H1 (cell line): ENCODE measurements around the gene SMOC2. TPM values are rescaled to one million over a fixed set of nuclear protein-coding genes. Genes with fewer than 3 reads are reported as not detected.
A peak's percentile ranks its signal among the peaks of the same experiment; 100 is the strongest.

Source experiments
- CTCF ChIA-PET: fragments of 300-600 bp; sonication (Branson Sonifier 250); formaldehyde crosslinking; loops from one replicate; lab custom pipeline; 2021; ENCODE audit not compliant: partially characterized antibody; lab: Charles Lee
- POLR2A ChIA-PET: fragments of 300-600 bp; sonication (Branson Sonifier 250); formaldehyde crosslinking; loops from one replicate; lab custom pipeline; 2021; ENCODE audit warnings: inconsistent platforms; ENCODE audit not compliant: partially characterized antibody; lab: Charles Lee
- DNase-seq, 2 experiments: peaks; one replicate each; pipeline versions ENCODE4 v3.0.0 to v3.0.0-alpha.2; 2010 to 2022; ENCODE audit warnings: low spot score in 2 of 2, low read depth in 1 of 2, mixed read lengths in 1 of 2
- FAIRE-seq: peaks from 2 replicates; lab custom pipeline; 2011; peaks lifted over from hg19 to GRCh38; lab: Jason Lieb, UNC
- H2AFZ ChIP-seq: 2 replicates; pipeline ENCODE4 v1.8.1; 2012; ENCODE audit warnings: low read length, inconsistent platforms
- H2AK5ac ChIP-seq: 2 replicates; pipeline ENCODE4 v1.6.1; 2013; ENCODE audit warnings: low read depth, low read length
- H2BK120ac ChIP-seq: replicated peaks from 2 replicates; pipeline ENCODE3; 2013; ENCODE audit warnings: low read depth, low read length, inconsistent platforms
- H2BK12ac ChIP-seq: 2 replicates; pipeline ENCODE4 v1.6.1; 2013; ENCODE audit warnings: low read depth, low read length
- H2BK15ac ChIP-seq: 2 replicates; pipeline ENCODE4 v1.6.1; 2013; ENCODE audit warnings: low read length
- H2BK20ac ChIP-seq: 2 replicates; pipeline ENCODE4 v1.6.1; 2013; ENCODE audit warnings: low read length
- H2BK5ac ChIP-seq: 2 replicates; pipeline ENCODE4 v1.6.1; 2013; ENCODE audit warnings: low read depth, low read length
- H3K14ac ChIP-seq: 2 replicates; pipeline ENCODE4 v1.6.1; 2013; ENCODE audit warnings: inconsistent platforms; ENCODE audit not compliant: insufficient read length
- H3K18ac ChIP-seq: 2 replicates; pipeline ENCODE4 v1.6.1; 2013; ENCODE audit warnings: low read length; ENCODE audit errors: extremely low read depth
- H3K23ac ChIP-seq: 2 replicates; pipeline ENCODE4 v1.6.1; 2013; ENCODE audit warnings: inconsistent platforms; ENCODE audit not compliant: insufficient read length
- H3K23me2 ChIP-seq: 2 replicates; pipeline ENCODE4 v1.6.1; 2013; ENCODE audit warnings: low read depth, low read length
- H3K27ac ChIP-seq: 2 replicates; pipeline ENCODE4 v1.6.1; 2011; ENCODE audit warnings: low read depth, low read length, inconsistent platforms
- H3K27me3 ChIP-seq, 4 experiments: replicated peaks in 1 of 4; 1 replicate in 1 of 4; 2 replicates in 3 of 4; pipeline versions ENCODE4 v1.6.1 to v1.8.1; 2011 to 2013; ENCODE audit warnings: low read length in 3 of 4, mild to moderate bottlenecking in 3 of 4, inconsistent platforms in 2 of 4, mixed read lengths in 2 of 4, moderate library complexity in 1 of 4; ENCODE audit not compliant: control insufficient read depth in 3 of 4, insufficient read depth in 3 of 4; ENCODE audit errors: extremely low read depth in 1 of 4
- H3K36me3 ChIP-seq, 4 experiments: 2 replicates each; pipeline versions ENCODE4 v1.6.1 to v1.8.1; 2011 to 2013; ENCODE audit warnings: mild to moderate bottlenecking in 4 of 4, low read length in 3 of 4, moderate library complexity in 2 of 4, control low read depth in 1 of 4, inconsistent platforms in 1 of 4; ENCODE audit not compliant: insufficient read depth in 4 of 4, control insufficient read depth in 2 of 4
- H3K4ac ChIP-seq: replicated peaks from 2 replicates; pipeline ENCODE3; 2013; ENCODE audit warnings: low read length, low read depth, mixed read lengths, inconsistent platforms; ENCODE audit not compliant: insufficient read length
- H3K4me1 ChIP-seq, 4 experiments: replicated peaks in 1 of 4; 1 replicate in 1 of 4; 2 replicates in 3 of 4; pipeline versions ENCODE4 v1.6.1 to v1.8.1; 2011 to 2013; ENCODE audit warnings: low read length in 3 of 4, inconsistent platforms in 2 of 4, mixed read lengths in 1 of 4; ENCODE audit not compliant: insufficient read depth in 4 of 4, control insufficient read depth in 3 of 4
- H3K4me2 ChIP-seq, 2 experiments: 2 replicates each; pipeline versions ENCODE4 v1.6.1 to v1.8.1; 2011 to 2013; ENCODE audit warnings: low read depth in 2 of 2, low read length in 2 of 2, control low read depth in 1 of 2, inconsistent platforms in 1 of 2, mild to moderate bottlenecking in 1 of 2; ENCODE audit not compliant: insufficient read depth in 1 of 2
- H3K4me3 ChIP-seq, 4 experiments: fragments of 200-600, 300-600 bp in 1 of 4; sonication (generic), shearing (Covaris generic), sonication (Bioruptor Twin) in 1 of 4; 2 replicates each; pipeline versions ENCODE4 v1.5.1 to v1.8.1; 2011 to 2016; ENCODE audit warnings: low read length in 4 of 4, low read depth in 3 of 4, control low read depth in 2 of 4, inconsistent platforms in 2 of 4, mild to moderate bottlenecking in 2 of 4, mixed read lengths in 1 of 4, moderate library complexity in 1 of 4; ENCODE audit not compliant: insufficient read depth in 2 of 4; ENCODE audit errors: extremely low read depth in 1 of 4
- H3K56ac ChIP-seq: replicated peaks from 2 replicates; pipeline ENCODE3; 2013; ENCODE audit warnings: low read depth, mild to moderate bottlenecking, mixed read lengths, low read length, inconsistent platforms; ENCODE audit not compliant: insufficient read length
- H3K79me1 ChIP-seq: 2 replicates; pipeline ENCODE4 v1.6.1; 2013; ENCODE audit warnings: low read depth, low read length, control low read depth
- H3K79me2 ChIP-seq, 2 experiments: 2 replicates each; pipeline versions ENCODE4 v1.6.1 to v1.8.1; 2012 to 2013; ENCODE audit warnings: low read length in 2 of 2, mild to moderate bottlenecking in 2 of 2, inconsistent platforms in 1 of 2; ENCODE audit not compliant: insufficient read depth in 2 of 2, control insufficient read depth in 1 of 2
- H3K9ac ChIP-seq, 4 experiments: replicated peaks in 1 of 4; 1 replicate in 1 of 4; 2 replicates in 3 of 4; pipeline versions ENCODE4 v1.6.1 to v1.8.1; 2011 to 2013; ENCODE audit warnings: low read depth in 3 of 4, low read length in 3 of 4, control low read depth in 2 of 4, mild to moderate bottlenecking in 2 of 4, moderate library complexity in 2 of 4, inconsistent platforms in 1 of 4; ENCODE audit errors: extremely low read depth in 1 of 4
- H3K9me3 ChIP-seq, 2 experiments: 2 replicates each; pipeline versions ENCODE4 v1.6.1 to v1.8.1; 2012 to 2013; ENCODE audit warnings: mild to moderate bottlenecking in 2 of 2, moderate library complexity in 2 of 2, control low read depth in 1 of 2, inconsistent platforms in 1 of 2, low read depth in 1 of 2, low read length in 1 of 2, mixed read lengths in 1 of 2; ENCODE audit not compliant: insufficient read depth in 2 of 2
- H4K20me1 ChIP-seq, 2 experiments: replicated peaks in 1 of 2; 2 replicates each; pipeline versions ENCODE3 to v1.8.1; 2011 to 2013; ENCODE audit warnings: inconsistent platforms in 2 of 2, low read length in 2 of 2, mild to moderate bottlenecking in 1 of 2; ENCODE audit not compliant: insufficient read depth in 2 of 2, control insufficient read depth in 1 of 2
- H4K5ac ChIP-seq: 2 replicates; pipeline ENCODE4 v1.6.1; 2013; ENCODE audit warnings: low read length, low read depth, mixed read lengths, inconsistent platforms; ENCODE audit not compliant: insufficient read length
- H4K8ac ChIP-seq: 2 replicates; pipeline ENCODE4 v1.8.0; 2013; ENCODE audit warnings: mild to moderate bottlenecking, moderate library complexity, low read length, inconsistent platforms; ENCODE audit not compliant: insufficient read depth; ENCODE audit errors: extremely low read depth
- H4K91ac ChIP-seq: replicated peaks from 2 replicates; pipeline ENCODE3; 2013; ENCODE audit warnings: low read length, mixed read lengths, inconsistent platforms; ENCODE audit not compliant: insufficient read length
- BACH1 ChIP-seq: IDR thresholded peaks from 2 replicates; pipeline ENCODE4 v1.6.1; 2012; ENCODE audit warnings: low read length, improper control_type of control experiment
- CTBP2 ChIP-seq: IDR thresholded peaks from 2 replicates; pipeline ENCODE4 v1.7.0; 2011; ENCODE audit warnings: borderline replicate concordance, mild to moderate bottlenecking, moderate library complexity, mixed read lengths, low read length; ENCODE audit not compliant: insufficient read depth, insufficient read length
- JUN ChIP-seq: IDR thresholded peaks from 2 replicates; pipeline ENCODE4 v1.6.1; 2011; ENCODE audit warnings: low read depth, mild to moderate bottlenecking, improper control_type of control experiment, low read length
- KDM5A ChIP-seq: fragments of 200-600 bp; IDR thresholded peaks from 2 replicates; pipeline ENCODE4 v1.7.1; 2012; ENCODE audit warnings: mild to moderate bottlenecking, low read length, inconsistent platforms, mixed read lengths
- NRF1 ChIP-seq: IDR thresholded peaks from 2 replicates; pipeline ENCODE4 v1.6.1; 2011; ENCODE audit warnings: mild to moderate bottlenecking, low read depth, low read length, improper control_type of control experiment
- POLR2A ChIP-seq, 2 experiments: IDR thresholded peaks; 1 replicate in 1 of 2; 2 replicates in 1 of 2; pipeline ENCODE4 v1.6.1; 2011; ENCODE audit warnings: low read depth in 2 of 2, low read length in 2 of 2, mild to moderate bottlenecking in 2 of 2; ENCODE audit errors: control extremely low read depth in 1 of 2
- POLR2AphosphoS5 ChIP-seq: IDR thresholded peaks from 2 replicates; pipeline ENCODE4 v1.6.1; 2011; ENCODE audit warnings: low read depth, low read length
- RAD21 ChIP-seq, 2 experiments: IDR thresholded peaks in 1 of 2; conservative IDR thresholded peaks in 1 of 2; 2 replicates each; pipeline ENCODE4 v1.6.1; 2011; ENCODE audit warnings: low read depth in 2 of 2, low read length in 2 of 2, improper control_type of control experiment in 1 of 2, inconsistent platforms in 1 of 2, mild to moderate bottlenecking in 1 of 2, moderate library complexity in 1 of 2
- TAF1 ChIP-seq: IDR thresholded peaks from 2 replicates; pipeline ENCODE4 v1.6.1; 2011; ENCODE audit warnings: mild to moderate bottlenecking, low read depth, low read length
- USF2 ChIP-seq: IDR thresholded peaks from 2 replicates; pipeline ENCODE4 v1.6.1; 2011; ENCODE audit warnings: low read length, improper control_type of control experiment
- YY1 ChIP-seq: IDR thresholded peaks from 2 replicates; pipeline ENCODE4 v1.6.1; 2011; ENCODE audit warnings: low read depth, mild to moderate bottlenecking, low read length
- WGBS, 2 experiments: shearing (Covaris generic) in 1 of 2; methylation state at CpG; one replicate each; pipeline versions ENCODE4 v1.1.6 to v1.1.7; 2013 to 2015; ENCODE audit warnings: low lambda C conversion rate in 2 of 2, mixed read lengths in 2 of 2, inconsistent platforms in 1 of 2, low coverage in 1 of 2, missing lambda C conversion rate in 1 of 2; ENCODE audit not compliant: insufficient replicate concordance in 2 of 2, insufficient coverage in 1 of 2, insufficient read length in 1 of 2; ENCODE audit errors: extremely low coverage in 1 of 2, missing lambda C conversion rate in 1 of 2; 5-methylcytosine and 5-hydroxymethylcytosine counted together
- polyA plus RNA-seq, 7 experiments: library from polyadenylated mRNA; depleted of rRNA in 3 of 7; stranded (reverse) in 5 of 7; unstranded in 2 of 7; fragments of >200 nt in 5 of 7; fragments of 200-250 nt in 2 of 7; gene quantifications; 1 replicate in 5 of 7; 2 replicates in 1 of 7; 4 replicates in 1 of 7; pipeline versions ENCODE4 v1.2.1 to v1.2.3, GENCODE V29; 2011 to 2013; ENCODE audit warnings: missing spikeins in 2 of 7, mixed read lengths in 2 of 7
- total RNA-seq: library from RNA; stranded (reverse); fragmentation: NEBNext Ultra II Directional; extraction: Animal tissue kit (Norgen Biotek cat#: 25700); gene quantifications from 2 replicates; pipeline ENCODE4 v1.2.1, GENCODE V29; 2021
- TF ChIP-seq, protein P1 (sequence below): IDR thresholded peaks from 2 replicates; pipeline ENCODE4 v1.6.1; 2012; ENCODE audit warnings: low read length, inconsistent platforms

SMOC2 gene
- total and polyA plus RNA-seq, 2 of the 8 experiments (the other 6 are each of a cell fraction or from before 2014, with no cell fraction given), result 7.7 to 8.5 TPM

- Histone ChIP-seq H3K4me1 (peaks cover 0 to 4% (median 2%) of the 10 kb centered on the region in 4 experiments; a peak in 3 of 7 replicates), H3K18ac (no peak overlapping the region), H4K8ac (no peak overlapping the region), H2AK5ac (no peak overlapping the region), H3K27ac (no peak overlapping the region), H3K23me2 (no peaks in the 10 kb centered on the region), H2BK5ac (no peak overlapping the region), H3K4ac (no peak overlapping the region), H4K5ac (no peak overlapping the region), H4K91ac (no peak overlapping the region), H3K4me3 (no peak overlapping the region), H3K36me3 (no peaks in the 10 kb centered on the region; a peak in 1 of 8 replicates), H3K14ac (no peak overlapping the region), H3K23ac (no peak overlapping the region), H3K56ac (no peak overlapping the region), H3K9ac (no peak overlapping the region), H2BK12ac (no peak overlapping the region), H3K27me3 (no peaks in the 10 kb centered on the region), H2BK15ac (no peak overlapping the region), H3K4me2 (no peak overlapping the region), H2AFZ (no peak overlapping the region), H4K20me1 (no peaks in the 10 kb centered on the region), H2BK20ac (no peak overlapping the region), H3K9me3 (no peaks in the 10 kb centered on the region), H3K79me2 (no peaks in the 10 kb centered on the region), H3K79me1 (no peaks in the 10 kb centered on the region), H2BK120ac (no peak overlapping the region)
- CTCF ChIA-PET, result interaction anchor here (0.9 to 1.3 kb wide), 3 partner anchors 17 to 130 kb away, joined by 3 to 8 read pairs (median 3); no protein-coding TSS in a partner anchor
- POLR2A ChIA-PET, result interaction anchor here (0.6 kb wide), 1 partner anchor 59 kb away, joined by 3 read pairs; no protein-coding TSS in a partner anchor
- FAIRE-seq, result no peak
- WGBS, 2 experiments, result 91% methylated on average over 12 of the region's 12 CpGs; no CpG with 5 or more reads in 1 of the 2 experiments
- peak in 1 of 2 experiments; percentile 36 for DNase-seq
- TF ChIP-seq POLR2A (IDR thresholded peaks at IDR 0.05; ENCODE audit: control extremely low read depth in 1 of 2, low read depth in 2 of 2, low read length in 2 of 2) (no peak), TAF1 (no peak), USF2 (no peak), BACH1 (no peak), JUN (no peak), CTBP2 (no peak), RAD21 (IDR thresholded peaks at IDR 0.05 in 1 of 2, conservative IDR thresholded peaks at IDR 0.05 in 1 of 2; ENCODE audit: low read depth in 2 of 2, low read length in 2 of 2) (no peak), KDM5A (no peak), POLR2AphosphoS5 (no peak), YY1 (no peak), NRF1 (no peak)
- TF ChIP-seq, protein P1, sequence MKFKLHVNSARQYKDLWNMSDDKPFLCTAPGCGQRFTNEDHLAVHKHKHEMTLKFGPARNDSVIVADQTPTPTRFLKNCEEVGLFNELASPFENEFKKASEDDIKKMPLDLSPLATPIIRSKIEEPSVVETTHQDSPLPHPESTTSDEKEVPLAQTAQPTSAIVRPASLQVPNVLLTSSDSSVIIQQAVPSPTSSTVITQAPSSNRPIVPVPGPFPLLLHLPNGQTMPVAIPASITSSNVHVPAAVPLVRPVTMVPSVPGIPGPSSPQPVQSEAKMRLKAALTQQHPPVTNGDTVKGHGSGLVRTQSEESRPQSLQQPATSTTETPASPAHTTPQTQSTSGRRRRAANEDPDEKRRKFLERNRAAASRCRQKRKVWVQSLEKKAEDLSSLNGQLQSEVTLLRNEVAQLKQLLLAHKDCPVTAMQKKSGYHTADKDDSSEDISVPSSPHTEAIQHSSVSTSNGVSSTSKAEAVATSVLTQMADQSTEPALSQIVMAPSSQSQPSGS, result no peak
Observed at GRCh38 chr6:168581236-168581635, 140.3 kb downstream of the SMOC2 start.
